HFFc6 (cell line): ENCODE measurements around the gene TMEM101. TPM values are rescaled to one million over a fixed set of nuclear protein-coding genes. Genes with fewer than 3 reads are reported as not detected.
"Not testable (repeated sequence)": the region's sequence is repeated elsewhere in the genome, so short reads cannot be mapped to it uniquely, and the experiment has no call there.

Experiments used
- DNase-seq: peaks from one replicate; pipeline ENCODE4 v3.0.0-alpha.2; 2018
- H3K27ac Mint-ChIP-seq: 2 replicates; pipeline ENCODE4 v1.8.0; 2020; ENCODE audit warnings: mild to moderate bottlenecking, mixed read lengths
- H3K27me3 Mint-ChIP-seq: 2 replicates; pipeline ENCODE4 v1.8.0; 2021; ENCODE audit warnings: mild to moderate bottlenecking, moderate library complexity, mixed read lengths; ENCODE audit not compliant: insufficient read depth
- H3K36me3 Mint-ChIP-seq: 2 replicates; pipeline ENCODE4 v1.8.0; 2021; ENCODE audit warnings: low read depth, mixed read lengths
- H3K4me1 Mint-ChIP-seq: 2 replicates; pipeline ENCODE4 v1.8.0; 2020; ENCODE audit warnings: low read depth, mixed read lengths
- H3K4me3 Mint-ChIP-seq: 2 replicates; pipeline ENCODE4 v1.8.0; 2020; ENCODE audit warnings: mild to moderate bottlenecking, moderate library complexity, mixed read lengths
- H3K9me3 Mint-ChIP-seq: 2 replicates; pipeline ENCODE4 v1.8.0; 2020; ENCODE audit warnings: mild to moderate bottlenecking, mixed read lengths
- CTCF ChIP-seq: fragments of 200-600 bp; sonication (generic); IDR thresholded peaks from 2 replicates; pipeline ENCODE4 v1.5.0; 2021; ENCODE audit warnings: antibody characterized with exemption, mild to moderate bottlenecking
- total RNA-seq, 6 experiments: library from RNA; stranded (reverse); fragmentation: NEBNext Ultra II Directional; extraction: Animal tissue kit (Norgen Biotek cat#: 25700); gene quantifications; 2 replicates in 1 of 6; 3 replicates in 5 of 6; pipeline ENCODE4 v1.2.3, GENCODE V29; 2021

TMEM101 gene
- total RNA-seq, 6 experiments from 2014 or later, result 27.8 to 32.7 (median 29.2) TPM

- peak overlapping the region; percentile 32 for H3K4me3 Mint-ChIP-seq
- H3K9me3 Mint-ChIP-seq, result no peaks in the 10 kb centered on the region
- TF ChIP-seq CTCF, result no peak
- peaks cover 42% of the 10 kb centered on the region for H3K4me1 Mint-ChIP-seq
- H3K36me3 Mint-ChIP-seq, result peaks cover 18% of the 10 kb centered on the region
- DNase-seq, result peak; percentile 43
- peak overlapping the region; percentile 58 for H3K27ac Mint-ChIP-seq
- no peaks in the 10 kb centered on the region for H3K27me3 Mint-ChIP-seq
Measured at GRCh38 chr17:44039829-44040635, 25.3 kb upstream of the TMEM101 start.

DNA sequence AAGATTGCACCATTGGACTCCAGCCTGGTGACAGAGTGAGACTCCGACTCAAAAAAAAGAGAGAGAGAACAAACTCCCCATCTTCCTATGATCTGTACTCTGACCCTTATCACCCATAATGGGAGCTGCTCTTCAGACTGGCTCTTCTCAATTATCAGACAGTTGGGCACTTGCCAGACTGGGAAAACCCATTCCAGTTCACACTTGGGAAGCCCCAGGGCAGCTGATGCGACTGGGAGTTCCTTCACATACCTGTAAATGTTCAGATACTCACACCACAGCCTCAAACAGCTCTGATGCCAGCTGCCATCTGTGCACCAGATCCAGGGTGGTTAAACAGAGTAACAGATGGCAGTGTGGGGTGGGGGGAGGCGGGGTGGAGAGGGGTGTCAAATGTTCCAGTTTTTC, 23.8 kb upstream of the TMEM101 start:
- Mint-ChIP-seq H3K4me1 (peaks cover 36% of the 10 kb centered on the region), H3K9me3 (no peaks in the 10 kb centered on the region), H3K4me3 (no peak overlapping the region), H3K27ac (peak overlapping the region; percentile 48; the same call in 1 of the 2 replicates), H3K36me3 (peaks cover 24% of the 10 kb centered on the region), H3K27me3 (no peaks in the 10 kb centered on the region)
- no peak for TF ChIP-seq CTCF
- no peak for DNase-seq

GRCh38 chr17:44037471-44037870, 22.7 kb upstream of the TMEM101 start:
- Mint-ChIP-seq H3K4me3 (no peak overlapping the region), H3K27me3 (no peaks in the 10 kb centered on the region), H3K36me3 (peaks cover 27% of the 10 kb centered on the region), H3K9me3 (no peaks in the 10 kb centered on the region), H3K27ac (no peak overlapping the region), H3K4me1 (peaks cover 29% of the 10 kb centered on the region)
- TF ChIP-seq CTCF, result no peak
- no peak for DNase-seq

GRCh38 chr17:44034688-44035087, 19.9 kb upstream of the TMEM101 start:
- H3K4me3 Mint-ChIP-seq, H3K27ac Mint-ChIP-seq, H3K9me3 Mint-ChIP-seq, H3K4me1 Mint-ChIP-seq, DNase-seq, H3K27me3 Mint-ChIP-seq: not testable (repeated sequence)
- H3K36me3 Mint-ChIP-seq, result peaks cover 37% of the 10 kb centered on the region

- Mint-ChIP-seq H3K4me3 (no peak overlapping the region), H3K27me3 (no peaks in the 10 kb centered on the region), H3K4me1 (peaks cover 6% of the 10 kb centered on the region), H3K9me3 (no peaks in the 10 kb centered on the region), H3K36me3 (peaks cover 42% of the 10 kb centered on the region), H3K27ac (peak overlapping the region; percentile 11; the same call in 1 of the 2 replicates)
- no peak for DNase-seq
- TF ChIP-seq CTCF, result no peak
Measured at GRCh38 chr17:44033861-44034408, 19.2 kb upstream of the TMEM101 start.

DNA sequence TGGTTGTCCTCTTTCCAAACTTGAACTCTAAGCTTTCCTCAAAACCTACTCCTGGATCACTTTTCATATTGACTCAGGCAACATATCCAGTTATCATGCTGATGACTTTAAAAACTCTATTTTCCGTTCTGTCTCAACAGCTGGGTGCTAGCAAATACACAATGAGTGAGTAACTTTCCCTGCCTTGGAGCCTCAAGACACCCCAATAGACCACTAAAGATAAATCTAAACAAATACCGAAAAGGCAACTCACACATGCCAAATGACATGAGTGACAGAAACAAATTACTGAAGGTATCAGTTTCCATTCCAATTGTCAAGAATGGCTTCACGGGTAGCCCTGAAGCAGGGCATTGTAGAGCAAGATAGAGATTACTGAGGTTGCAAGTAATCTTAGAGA, 15.7 kb upstream of the TMEM101 start:
- no peaks in the 10 kb centered on the region for H3K9me3 Mint-ChIP-seq
- no peak overlapping the region for H3K27ac Mint-ChIP-seq
- H3K27me3 Mint-ChIP-seq, result no peaks in the 10 kb centered on the region
- DNase-seq, result no peak
- H3K4me1 Mint-ChIP-seq, result peaks cover 6% of the 10 kb centered on the region; the same call in 1 of the 2 replicates
- no peak for TF ChIP-seq CTCF
- peaks cover 35% of the 10 kb centered on the region for H3K36me3 Mint-ChIP-seq
- H3K4me3 Mint-ChIP-seq, result no peak overlapping the region
